ENCODE results near the gene LIMD2. TPM values are rescaled to one million over a fixed set of nuclear protein-coding genes. Genes with fewer than 3 reads are reported as not detected.

LIMD2 gene
- total RNA-seq (2022; extraction: Qiagen RNA extraction; ENCODE audit: low read depth): 5.9 to 15.6 TPM (median 13.4 TPM) in 5 replicates

GRCh38 chr17:63699638-63700527, at the start of gene LIMD2:
TSS of gene LIMD2 (minus strand) at chr17:63700125. CDS start at chr17:63699298, 827 bp downstream.

GRCh38 chr17:63741408-63742173, 41.7 kb upstream of the LIMD2 start, which contains the start of gene STRADA:
TSS of gene STRADA (minus strand) at chr17:63741799. CDS start at chr17:63728369, 13,430 bp downstream.

Other genes with a start within 250 kb of the LIMD2 start
- gene ACE, start 223.1 kb downstream of the LIMD2 start, total RNA-seq (2022; extraction: Qiagen RNA extraction; ENCODE audit: low read depth): 0.50 to 1.4 TPM (median 0.71 TPM) in 5 replicates
- not detected in 5 replicates for gene KCNH6, start 176.8 kb downstream of the LIMD2 start, total RNA-seq (2022; extraction: Qiagen RNA extraction; ENCODE audit: low read depth)
- gene DCAF7, start 149.6 kb downstream of the LIMD2 start, total RNA-seq (2022; extraction: Qiagen RNA extraction; ENCODE audit: low read depth): 39.8 to 65.6 TPM (median 59.4 TPM) in 5 replicates
- 52.7 to 55.5 TPM (median 53.7 TPM) in 5 replicates for gene TACO1, start 99.2 kb downstream of the LIMD2 start, total RNA-seq (2022; extraction: Qiagen RNA extraction; ENCODE audit: low read depth)
- gene MAP3K3, start 77.7 kb downstream of the LIMD2 start, total RNA-seq (2022; extraction: Qiagen RNA extraction; ENCODE audit: low read depth): 12.0 to 18.2 TPM (median 17.4 TPM) in 5 replicates
- 25.3 to 30.1 TPM (median 26.8 TPM) in 5 replicates for gene STRADA, start 41.7 kb upstream of the LIMD2 start, total RNA-seq (2022; extraction: Qiagen RNA extraction; ENCODE audit: low read depth)
- 95.9 to 135 TPM (median 108 TPM) in 5 replicates for gene CCDC47, start 73.5 kb upstream of the LIMD2 start, total RNA-seq (2022; extraction: Qiagen RNA extraction; ENCODE audit: low read depth)
- 86.2 to 127 TPM (median 101 TPM) in 5 replicates for gene DDX42, start 74.0 kb upstream of the LIMD2 start, total RNA-seq (2022; extraction: Qiagen RNA extraction; ENCODE audit: low read depth)
- 204 to 242 TPM (median 212 TPM) in 5 replicates for gene PSMC5, start 127.3 kb upstream of the LIMD2 start, total RNA-seq (2022; extraction: Qiagen RNA extraction; ENCODE audit: low read depth)
- gene FTSJ3, start 127.5 kb upstream of the LIMD2 start, total RNA-seq (2022; extraction: Qiagen RNA extraction; ENCODE audit: low read depth): 55.3 to 68.1 TPM (median 57.2 TPM) in 5 replicates
- 45.9 to 66.3 TPM (median 59.3 TPM) in 5 replicates for gene SMARCD2, start 142.6 kb upstream of the LIMD2 start, total RNA-seq (2022; extraction: Qiagen RNA extraction; ENCODE audit: low read depth)
- gene CSH2, start 173.6 kb upstream of the LIMD2 start, total RNA-seq (2022; extraction: Qiagen RNA extraction; ENCODE audit: low read depth): not detected in 5 replicates
- gene GH2, start 181.8 kb upstream of the LIMD2 start, total RNA-seq (2022; extraction: Qiagen RNA extraction; ENCODE audit: low read depth): not detected in 5 replicates
- not detected in 5 replicates for gene CSH1, start 196.4 kb upstream of the LIMD2 start, total RNA-seq (2022; extraction: Qiagen RNA extraction; ENCODE audit: low read depth)
- not detected in 5 replicates for gene CSHL1, start 211.1 kb upstream of the LIMD2 start, total RNA-seq (2022; extraction: Qiagen RNA extraction; ENCODE audit: low read depth)
- gene GH1, start 218.7 kb upstream of the LIMD2 start, total RNA-seq (2022; extraction: Qiagen RNA extraction; ENCODE audit: low read depth): not detected in 5 replicates
- 0.20 to 0.70 TPM in 2 of 5 replicates, not detected in the others for gene CD79B, start 232.2 kb upstream of the LIMD2 start, total RNA-seq (2022; extraction: Qiagen RNA extraction; ENCODE audit: low read depth)